Tibial nerve (tissue), 4 donors: Measurements from ENCODE around the gene UGT2A3. TPM values are rescaled to one million over a fixed set of nuclear protein-coding genes. Genes with fewer than 3 reads are reported as not detected.

ENCODE experiments used
- DNase-seq, 2 donors: peaks; one replicate each; pipeline ENCODE4 v3.0.0-alpha.2; 2019; ENCODE audit warnings: low spot score in 2 of 2
- H3K27ac ChIP-seq, 4 donors: fragments of 200-600 bp; sonication (generic) in 3 of 4; one replicate each; pipeline ENCODE4 v1.5.1; 2017 to 2019; ENCODE audit warnings: mild to moderate bottlenecking in 1 of 4
- H3K27me3 ChIP-seq, 2 donors: fragments of 200-600 bp; sonication (generic) in 1 of 2; one replicate each; pipeline versions ENCODE4 v1.5.1 to v1.6.0; 2017 to 2019
- H3K36me3 ChIP-seq, 3 donors: fragments of 200-600 bp; sonication (generic); one replicate each; pipeline ENCODE4 v1.5.1; 2018 to 2019
- H3K4me1 ChIP-seq, 4 donors: fragments of 200-600 bp; sonication (generic) in 3 of 4; one replicate each; pipeline ENCODE4 v1.5.1; 2017 to 2019
- H3K4me3 ChIP-seq, 4 donors: fragments of 200-600 bp; sonication (generic) in 3 of 4; one replicate each; pipeline ENCODE4 v1.5.1; 2017 to 2019; ENCODE audit warnings: mild to moderate bottlenecking in 1 of 4, moderate library complexity in 1 of 4
- H3K9me3 ChIP-seq, 4 donors: fragments of 200-600 bp; sonication (generic) in 3 of 4; one replicate each; pipeline ENCODE4 v1.5.1; 2017 to 2019
- CTCF ChIP-seq, 5 experiments: fragments of 200-600 bp in 3 of 5; fragments of 450-650 bp in 2 of 5; sonication (generic) in 3 of 5; IDR thresholded peaks; one replicate each; pipeline ENCODE4 v1.5.1; 2016 to 2019; ENCODE audit warnings: antibody characterized with exemption in 5 of 5, mild to moderate bottlenecking in 3 of 5, moderate library complexity in 2 of 5
- EP300 ChIP-seq, 2 donors: sonication (generic); formaldehyde crosslinking; IDR thresholded peaks; one replicate each; pipeline ENCODE4 v1.6.1; 2017; ENCODE audit warnings: antibody characterized with exemption in 2 of 2, mild to moderate bottlenecking in 1 of 2
- POLR2A ChIP-seq, 2 donors: fragments of 450-650 bp; IDR thresholded peaks; one replicate each; pipeline ENCODE4 v1.6.1; 2017; ENCODE audit warnings: antibody characterized with exemption in 2 of 2, mild to moderate bottlenecking in 2 of 2, moderate library complexity in 2 of 2
- WGBS, 2 donors: methylation state at CpG; one replicate each; pipeline ENCODE4 v1.1.5; 2018; 5-methylcytosine and 5-hydroxymethylcytosine counted together
- total RNA-seq, 4 donors: library from RNA; depleted of rRNA; stranded (reverse); fragments of >200 nt; gene quantifications; one replicate each; pipeline ENCODE4 v1.1.0, GENCODE V29; 2016

UGT2A3 gene
- total RNA-seq, 4 donors from 2014 or later = not detected

DNA sequence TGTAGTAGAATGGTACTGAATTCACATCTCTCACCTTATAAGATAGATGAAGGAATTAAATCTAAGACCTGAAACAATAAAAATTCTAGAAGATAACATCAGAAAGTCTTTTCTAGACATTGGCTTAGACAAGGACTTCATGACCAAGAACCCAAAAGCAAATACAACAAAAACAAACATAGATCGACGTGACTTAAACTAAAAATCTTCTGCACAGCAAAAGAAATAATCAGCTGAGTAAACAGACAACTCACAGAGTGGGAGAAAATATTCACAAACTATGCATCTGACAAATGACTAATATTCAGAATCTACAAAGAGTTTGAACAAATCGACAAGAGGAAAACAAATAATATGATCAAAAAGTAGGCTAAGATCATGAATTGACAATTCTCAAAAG is 38.8 kb downstream of the UGT2A3 start:
- 71 to 73% methylated on average over 3 of the region's 3 CpGs for WGBS, 2 donors
- H3K9me3 ChIP-seq = no peaks in the 10 kb centered on the region
- DNase-seq = no peak
- H3K27me3 ChIP-seq = no peaks in the 10 kb centered on the region
- no peaks in the 10 kb centered on the region for H3K4me1 ChIP-seq
- H3K27ac ChIP-seq = no peak overlapping the region
- H3K4me3 ChIP-seq = no peak overlapping the region
- TF ChIP-seq CTCF (IDR thresholded peaks at IDR 0.05) (no peak), POLR2A (IDR thresholded peaks at IDR 0.05) (no peak), EP300 (IDR thresholded peaks at IDR 0.05) (no peak)
- H3K36me3 ChIP-seq = no peaks in the 10 kb centered on the region

DNA sequence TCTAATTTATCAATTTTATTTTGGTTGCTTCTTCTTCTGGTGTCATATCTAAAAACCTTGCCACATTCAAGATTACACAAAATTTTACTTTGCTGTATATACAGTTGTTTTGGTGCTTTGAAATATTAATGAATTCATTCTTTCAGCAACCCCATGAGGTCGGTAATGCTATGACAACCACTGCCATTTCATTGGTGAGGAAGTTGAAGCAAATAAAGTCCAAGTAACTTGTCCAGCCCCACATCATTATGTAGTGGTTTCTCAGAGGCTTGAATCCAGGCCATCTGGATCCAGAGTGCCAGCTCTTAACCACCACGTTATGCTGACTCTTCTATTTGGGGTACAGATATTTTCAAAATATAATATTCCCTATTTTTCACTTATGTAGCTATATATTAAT is 42.2 kb downstream of the UGT2A3 start:
- no peak overlapping the region for H3K27ac ChIP-seq
- 46 to 54% methylated on average over 2 of the region's 2 CpGs for WGBS, 2 donors
- no peak overlapping the region for H3K4me3 ChIP-seq
- no peaks in the 10 kb centered on the region for H3K4me1 ChIP-seq
- no peaks in the 10 kb centered on the region for H3K27me3 ChIP-seq
- H3K36me3 ChIP-seq = no peaks in the 10 kb centered on the region
- H3K9me3 ChIP-seq = no peaks in the 10 kb centered on the region
- no peak for TF ChIP-seq CTCF (IDR thresholded peaks at IDR 0.05)
- no peak for TF ChIP-seq POLR2A (IDR thresholded peaks at IDR 0.05)
- no peak for TF ChIP-seq EP300 (IDR thresholded peaks at IDR 0.05)
- no peak for DNase-seq

DNA sequence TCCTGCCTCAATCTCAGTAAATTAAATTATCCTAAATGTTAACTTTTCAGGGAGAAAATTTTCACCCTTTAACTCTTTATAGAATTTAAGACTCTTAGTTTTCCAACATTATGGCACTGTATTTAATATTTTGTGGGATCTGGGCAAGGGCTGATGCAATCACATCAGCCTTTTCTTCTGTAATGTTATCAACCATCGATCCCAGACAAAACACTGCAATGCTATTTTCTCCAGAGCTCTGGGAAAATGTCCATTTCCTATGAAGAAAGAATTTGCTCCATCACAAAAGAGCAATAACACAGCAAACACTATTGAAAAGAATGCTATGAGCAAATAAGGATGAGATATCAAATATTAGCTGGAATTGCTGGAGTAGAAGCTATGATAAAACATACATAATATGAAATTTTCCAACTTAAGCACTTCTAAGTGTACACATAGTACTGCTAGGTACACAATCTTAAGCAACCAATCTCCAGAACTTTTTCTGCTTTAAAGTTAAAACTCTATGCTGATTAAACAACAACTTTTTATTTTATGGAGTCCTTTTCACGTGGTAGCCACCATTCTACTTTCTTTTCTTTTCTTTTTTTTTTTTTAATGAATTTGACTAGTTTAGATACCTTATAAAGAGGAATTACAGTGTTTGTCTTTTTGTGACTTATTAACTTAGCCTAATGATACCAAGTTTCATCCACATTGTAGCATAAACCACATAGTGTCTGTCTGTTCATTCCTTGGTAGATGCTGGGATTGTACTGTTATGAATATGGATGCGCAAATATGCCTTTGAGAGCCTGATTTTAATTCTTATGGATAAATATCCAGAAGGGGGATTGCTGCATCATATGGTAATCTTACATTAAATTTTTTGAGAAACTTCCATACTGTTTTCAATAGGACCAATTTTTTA is 43.6 kb downstream of the UGT2A3 start:
- WGBS, 2 donors = 60 to 61% methylated on average over 3 of the region's 3 CpGs
- TF ChIP-seq POLR2A (IDR thresholded peaks at IDR 0.05) (no peak), CTCF (IDR thresholded peaks at IDR 0.05) (no peak), EP300 (IDR thresholded peaks at IDR 0.05) (no peak)
- H3K36me3 ChIP-seq = no peaks in the 10 kb centered on the region
- no peak for DNase-seq
- no peak overlapping the region for H3K4me3 ChIP-seq
- H3K27me3 ChIP-seq = no peaks in the 10 kb centered on the region
- H3K4me1 ChIP-seq = no peaks in the 10 kb centered on the region
- H3K27ac ChIP-seq = no peak overlapping the region
- no peaks in the 10 kb centered on the region for H3K9me3 ChIP-seq

- Histone ChIP-seq H3K27me3 (no peaks in the 10 kb centered on the region), H3K36me3 (no peaks in the 10 kb centered on the region), H3K9me3 (no peaks in the 10 kb centered on the region), H3K4me1 (no peaks in the 10 kb centered on the region), H3K27ac (no peak overlapping the region), H3K4me3 (no peak overlapping the region)
- 86 to 87% methylated on average over 3 of the region's 3 CpGs for WGBS, 2 donors
- DNase-seq = no peak
- TF ChIP-seq EP300 (IDR thresholded peaks at IDR 0.05) (no peak), POLR2A (IDR thresholded peaks at IDR 0.05) (no peak), CTCF (IDR thresholded peaks at IDR 0.05) (no peak)
Observed at GRCh38 chr4:68907245-68907644, 44.4 kb downstream of the UGT2A3 start.

- 83 to 87% methylated on average over 10 of the region's 10 CpGs for WGBS, 2 donors
- H3K36me3 ChIP-seq = no peaks in the 10 kb centered on the region
- no peak for TF ChIP-seq CTCF (IDR thresholded peaks at IDR 0.05)
- no peak for TF ChIP-seq EP300 (IDR thresholded peaks at IDR 0.05)
- no peak for TF ChIP-seq POLR2A (IDR thresholded peaks at IDR 0.05)
- DNase-seq = no peak
- H3K27me3 ChIP-seq = no peaks in the 10 kb centered on the region
- no peak overlapping the region for H3K27ac ChIP-seq
- no peaks in the 10 kb centered on the region for H3K4me1 ChIP-seq
- no peaks in the 10 kb centered on the region for H3K9me3 ChIP-seq
- H3K4me3 ChIP-seq = no peak overlapping the region
Observed at GRCh38 chr4:68906780-68907137, 44.8 kb downstream of the UGT2A3 start.
